Stimulated activated CD8-positive, alpha-beta memory T cell treated with anti-CD3 and anti-CD28 coated beads, Interleukin-2, amount 100 ng/mL, for 1 hour (primary cell): ENCODE results near the gene MYL10.

Experiments
- DNase-seq, 2 donors: peaks; one replicate each; pipeline ENCODE4 v3.0.0-alpha.2; 2020; ENCODE audit warnings: low read depth in 2 of 2

Gene MYL10

DNA sequence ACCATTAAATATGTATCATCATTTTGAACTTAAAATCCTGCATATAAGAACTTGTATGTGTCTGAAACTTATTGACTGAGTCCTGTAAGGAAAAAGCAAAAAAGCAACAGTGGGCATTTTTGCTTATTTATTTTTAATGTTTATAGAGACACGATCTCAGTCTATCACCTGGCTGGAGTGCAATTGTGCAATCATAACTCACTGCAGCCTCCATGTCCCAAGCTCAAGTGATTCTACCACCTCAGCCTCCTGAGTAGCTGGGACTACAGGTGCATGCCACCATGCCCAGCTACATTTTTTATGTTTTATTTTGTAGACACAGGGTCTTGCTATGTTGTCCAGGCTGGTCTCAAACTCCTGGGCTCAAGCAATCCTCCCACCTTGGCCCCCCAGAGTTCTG is 32.2 kb downstream of the MYL10 start:
- DNase-seq = no peak

GRCh38 chr7:101595766-101596537 is 33.1 kb downstream of the MYL10 start:
- no peak for DNase-seq

DNA sequence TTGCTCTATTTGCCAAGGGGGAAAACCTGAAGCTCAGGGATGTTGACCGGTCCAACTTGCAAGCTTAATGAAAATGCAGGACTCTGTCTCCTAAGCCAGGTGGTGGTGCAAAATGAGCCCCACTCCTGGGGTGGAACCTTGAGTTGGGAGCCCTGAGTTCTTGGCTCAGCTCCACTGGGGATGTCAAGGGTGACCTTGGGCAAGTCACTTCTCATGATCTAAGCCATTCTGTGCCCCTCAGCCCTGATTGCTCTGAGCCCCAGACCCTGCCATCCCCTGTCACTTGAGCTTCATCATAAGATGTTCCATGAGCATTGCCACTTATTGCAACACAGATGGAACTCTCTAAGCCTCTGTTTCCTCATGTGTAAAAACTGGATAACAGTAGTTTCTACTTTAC is 33.9 kb downstream of the MYL10 start:
- DNase-seq = no peak

DNA sequence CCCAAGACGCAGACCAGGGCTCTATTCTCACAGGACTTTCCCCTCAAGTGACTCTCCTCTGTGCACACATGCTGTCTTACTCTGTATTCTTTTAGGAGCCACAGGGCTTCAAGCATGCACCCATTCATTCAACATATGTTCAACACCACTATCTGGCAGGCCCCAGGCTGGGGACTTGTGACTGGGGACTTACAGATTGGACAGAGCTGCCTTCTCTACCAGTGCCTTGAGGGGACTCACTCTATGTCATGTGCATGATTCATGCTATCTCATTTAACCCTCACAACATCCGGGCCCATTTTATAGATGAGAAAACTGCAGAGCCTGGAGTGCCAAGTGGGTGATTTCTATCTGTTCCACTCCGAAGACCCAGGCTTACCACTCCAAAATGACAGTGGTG is 34.3 kb downstream of the MYL10 start:
- no peak for DNase-seq

DNA sequence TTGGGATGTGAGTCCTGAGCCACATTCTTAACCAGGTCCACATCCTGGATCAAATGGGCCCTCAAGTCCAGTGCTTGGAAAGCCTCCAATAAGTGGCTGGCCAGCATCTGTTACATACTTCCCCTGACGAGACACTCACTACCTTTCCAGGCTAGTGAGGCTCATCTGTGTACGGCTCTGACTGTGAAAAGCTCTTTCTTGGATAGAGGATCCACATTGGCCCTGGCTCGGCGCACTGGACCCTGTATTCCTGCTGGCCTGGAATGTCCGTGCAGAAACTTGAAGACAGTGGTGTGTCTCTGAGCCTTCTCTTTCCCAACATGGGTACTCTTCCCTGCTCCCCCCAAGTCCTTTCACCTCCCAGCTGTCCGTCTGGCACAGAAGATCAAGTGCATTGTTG is 35.5 kb downstream of the MYL10 start:
- no peak for DNase-seq

DNA sequence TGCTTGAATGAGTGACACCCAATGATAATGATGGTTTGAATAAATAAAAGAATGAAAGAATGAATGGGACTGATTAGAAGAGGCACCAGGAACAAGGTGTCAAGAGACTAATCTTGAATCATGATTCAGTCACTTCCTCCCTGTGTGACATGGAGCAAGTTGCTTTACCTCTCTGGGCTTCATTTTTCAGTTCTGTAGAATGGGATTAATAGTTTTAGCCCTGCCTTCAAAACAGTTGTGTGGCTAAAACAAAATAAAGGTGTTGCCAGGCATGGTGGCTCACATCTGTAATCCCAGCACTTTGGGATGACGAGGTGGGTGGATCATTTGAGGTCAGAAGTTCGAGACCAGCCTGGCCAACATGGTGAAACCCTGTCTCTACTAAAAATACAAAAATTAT is 37.6 kb downstream of the MYL10 start:
- no peak for DNase-seq

DNA sequence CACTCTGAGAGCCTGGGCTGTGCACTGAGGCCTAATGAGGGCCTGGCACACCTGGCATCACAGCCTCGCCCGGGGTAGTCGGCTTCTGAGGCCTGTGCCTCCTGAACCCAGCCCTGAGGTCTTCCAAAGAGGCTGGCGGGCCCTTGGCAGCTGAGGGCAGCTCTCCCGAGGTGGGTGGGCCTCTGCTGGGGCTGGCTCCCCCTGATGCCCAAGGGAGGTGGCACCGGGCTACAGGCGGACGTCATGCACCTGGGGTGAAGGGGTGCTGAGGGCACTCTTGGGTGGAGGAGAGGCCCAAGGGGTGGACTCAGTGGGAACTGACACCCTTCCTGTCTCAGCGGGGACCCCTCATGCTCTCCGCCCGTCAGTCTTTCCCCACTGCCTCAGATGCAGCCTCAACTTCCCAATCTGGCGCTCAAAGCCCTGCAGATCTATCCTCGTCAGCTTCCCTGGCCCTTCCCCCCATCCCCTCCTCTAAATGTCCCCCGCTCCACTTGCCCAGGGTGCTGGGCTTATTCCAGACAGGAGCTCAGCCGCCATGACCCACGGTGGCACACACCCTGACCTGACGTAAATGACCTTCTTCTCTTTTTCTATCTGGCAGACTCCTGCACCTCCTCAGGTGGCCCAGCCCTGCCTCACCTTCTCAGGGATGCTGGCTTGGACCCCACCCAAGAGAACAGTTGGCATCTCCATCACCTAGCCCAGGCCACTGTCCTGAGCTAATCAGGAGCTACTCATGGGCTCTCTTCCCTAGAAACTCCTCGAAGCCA is 38.2 kb downstream of the MYL10 start:
- no peak for DNase-seq

- no peak for DNase-seq
Observed at GRCh38 chr7:101589976-101590662, 39.0 kb downstream of the MYL10 start.

DNA sequence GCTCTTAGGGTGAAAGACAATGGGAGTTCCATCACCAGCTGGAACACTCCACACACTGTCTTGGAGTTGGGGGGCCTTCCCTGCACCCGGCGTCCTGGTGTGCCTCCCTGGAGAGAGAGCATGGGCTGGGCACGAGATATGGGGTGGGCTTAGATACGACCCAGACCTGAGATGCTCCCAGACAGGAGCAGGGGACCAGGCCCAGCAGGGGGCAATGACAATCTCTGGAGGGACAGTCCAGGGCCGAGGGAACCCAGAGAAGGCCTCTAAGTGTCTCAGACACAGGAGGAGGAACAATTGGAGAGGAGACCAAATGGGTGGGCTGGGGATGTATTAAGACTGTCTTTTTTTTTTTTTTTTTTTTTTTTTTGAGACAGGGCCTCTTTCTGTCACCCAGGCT is 40.0 kb downstream of the MYL10 start:
- no peak for DNase-seq

DNA sequence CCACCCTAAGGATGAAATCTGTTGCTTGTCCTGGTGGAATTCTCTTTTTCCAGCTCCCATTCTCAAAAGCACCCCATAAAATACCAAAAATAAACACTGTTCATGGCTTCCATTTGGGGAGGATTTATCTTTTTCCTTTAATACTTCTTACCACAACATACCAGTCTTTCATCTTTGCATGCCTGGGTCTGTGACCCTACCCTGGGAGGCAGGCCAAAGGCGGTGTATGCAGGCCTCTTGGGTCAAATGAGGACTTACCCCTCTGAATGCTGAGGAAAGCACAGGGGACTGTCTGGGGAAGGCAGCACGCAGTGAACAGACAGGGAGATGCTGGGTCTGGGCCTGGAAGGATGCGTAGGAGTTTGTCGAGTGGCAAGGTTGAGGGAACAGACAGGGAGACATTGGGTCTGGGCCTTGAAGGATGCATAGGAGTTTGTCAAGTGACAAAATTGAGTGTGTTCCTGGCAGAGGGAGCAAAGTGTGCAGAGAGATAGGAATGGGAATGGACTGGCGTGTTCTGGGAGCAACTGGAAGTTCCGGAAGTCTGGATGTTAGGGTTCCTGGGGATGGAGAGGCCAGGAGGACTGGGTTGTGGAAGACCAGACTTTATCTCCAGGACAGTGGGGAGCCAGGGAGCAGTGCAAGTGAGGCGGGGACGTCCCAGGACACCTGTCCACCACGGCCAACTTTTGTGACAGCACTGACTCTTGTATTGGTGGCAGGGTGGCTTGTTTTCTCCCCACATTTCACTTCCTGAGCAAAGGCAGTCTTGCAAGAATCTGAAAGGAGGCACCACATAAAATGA is 40.8 kb downstream of the MYL10 start:
- DNase-seq = no peak

DNA sequence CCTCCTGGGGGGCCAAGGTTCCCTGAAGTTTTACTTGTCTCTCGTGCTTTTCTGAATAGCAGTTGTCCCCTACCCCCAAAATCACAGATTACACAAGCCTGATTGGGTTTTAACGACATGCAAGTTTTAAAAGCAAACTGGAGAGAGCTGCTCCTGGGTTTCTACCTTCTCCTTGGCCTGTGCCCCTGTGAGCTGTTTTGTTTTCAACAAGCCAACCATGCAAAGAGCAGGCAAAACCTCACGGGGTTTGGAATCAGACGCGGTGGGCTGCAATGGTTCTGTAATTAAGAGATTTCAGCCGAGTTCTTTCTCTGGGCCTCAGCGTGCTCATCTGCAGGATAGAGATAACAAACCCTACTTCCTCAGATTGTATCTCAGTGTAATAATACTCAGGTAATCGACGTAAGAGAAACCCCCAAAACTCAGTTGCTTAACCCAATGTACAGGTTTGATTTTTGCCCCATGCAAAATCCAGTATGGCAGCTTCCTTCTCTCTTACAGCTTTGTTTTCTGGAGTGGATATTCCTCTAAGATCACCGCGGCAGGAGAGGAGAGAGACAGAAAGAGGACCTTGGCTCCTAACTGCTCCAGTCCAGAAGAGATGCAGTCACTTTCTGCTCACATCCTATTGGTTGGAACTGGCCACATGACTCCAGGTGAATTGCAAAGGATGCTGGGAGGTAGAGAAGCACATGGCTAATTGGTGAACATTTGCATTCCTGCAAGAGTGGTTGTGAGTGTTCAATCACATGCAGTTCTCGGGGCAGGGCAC is 42.0 kb downstream of the MYL10 start:
- no peak for DNase-seq

GRCh38 chr7:101586078-101586905 is 42.8 kb downstream of the MYL10 start:
- no peak for DNase-seq

DNA sequence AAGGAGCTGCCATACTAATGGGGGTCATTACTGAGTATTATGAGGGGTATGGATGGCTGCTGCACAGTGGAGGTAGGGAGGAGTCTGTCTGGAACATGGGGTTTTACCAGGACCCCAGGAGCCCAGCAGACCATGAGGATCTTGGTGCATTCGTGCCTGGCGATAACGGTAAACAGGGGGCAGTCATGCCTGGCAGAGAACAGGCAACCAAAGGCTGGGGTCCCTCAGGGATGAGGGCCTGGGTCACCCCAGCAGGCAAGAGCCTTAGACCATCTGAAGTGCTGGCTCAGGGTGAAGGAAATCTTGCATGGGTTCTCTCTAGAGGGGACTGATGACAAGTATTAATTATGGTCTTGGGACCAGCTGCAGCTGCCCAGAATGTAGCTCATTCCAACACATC is 46.1 kb downstream of the MYL10 start:
- no peak for DNase-seq

DNA sequence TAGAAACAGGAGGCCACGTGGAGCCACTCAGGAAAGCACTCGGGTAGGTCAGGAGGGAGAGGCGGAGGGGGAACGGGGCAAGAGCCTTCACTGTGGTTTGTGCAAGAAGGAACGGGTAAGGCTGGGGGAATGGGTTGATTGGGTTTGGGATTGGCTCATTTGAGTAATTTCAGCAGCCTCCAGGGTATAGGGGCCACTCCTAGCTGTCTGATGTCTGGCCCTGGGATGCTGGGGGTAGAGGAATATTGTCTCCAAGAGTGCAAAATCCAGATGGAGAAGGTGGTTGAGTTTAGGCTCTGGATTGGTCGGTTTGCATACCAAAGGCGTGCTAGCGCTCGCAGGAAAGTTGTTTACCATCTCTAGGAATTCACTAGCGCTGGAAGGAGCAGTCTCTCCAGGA is 47.2 kb downstream of the MYL10 start:
- no peak for DNase-seq

GRCh38 chr7:101580596-101580995 is 48.5 kb downstream of the MYL10 start:
- no peak for DNase-seq

- no peak for DNase-seq
Observed at GRCh38 chr7:101578552-101578951, 50.5 kb downstream of the MYL10 start.

DNA sequence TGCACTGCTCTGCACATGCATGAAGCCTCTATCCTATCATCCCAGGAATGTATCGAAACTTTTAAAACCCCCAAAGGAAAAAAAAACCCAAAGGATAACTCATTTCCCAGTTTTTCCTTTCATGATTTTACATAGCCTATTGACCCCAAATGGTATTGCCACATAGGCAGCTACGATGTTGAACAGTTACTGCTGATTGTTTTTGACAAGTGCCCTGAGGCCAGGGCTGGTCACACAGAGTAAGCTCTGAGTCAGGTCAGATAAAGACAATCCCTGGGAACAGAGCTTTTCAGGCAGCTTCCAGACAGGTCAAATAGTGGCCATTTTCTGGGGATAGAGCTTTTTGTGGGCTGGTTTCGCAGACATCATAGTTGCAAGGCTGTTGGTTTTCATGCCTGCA is 52.1 kb downstream of the MYL10 start:
- no peak for DNase-seq

DNA sequence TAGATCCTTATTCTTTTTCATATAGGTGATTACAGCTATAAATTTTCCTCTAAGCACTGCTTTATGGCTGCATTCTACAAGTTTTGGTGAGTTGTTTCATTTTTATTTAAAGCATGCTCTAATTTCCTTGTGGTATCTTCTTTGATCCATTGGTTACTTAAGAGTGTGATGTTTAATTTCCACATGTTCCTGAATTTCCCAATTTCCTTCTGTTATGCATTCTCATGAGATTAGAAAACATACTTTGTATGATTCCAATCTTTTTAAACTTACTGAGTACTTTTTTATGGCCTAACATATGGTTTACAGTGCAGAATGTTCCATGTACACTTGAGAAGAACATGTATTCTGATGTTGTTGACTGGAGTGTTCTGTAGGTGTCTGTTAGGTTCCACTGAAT is 53.4 kb downstream of the MYL10 start:
- no peak for DNase-seq

DNA sequence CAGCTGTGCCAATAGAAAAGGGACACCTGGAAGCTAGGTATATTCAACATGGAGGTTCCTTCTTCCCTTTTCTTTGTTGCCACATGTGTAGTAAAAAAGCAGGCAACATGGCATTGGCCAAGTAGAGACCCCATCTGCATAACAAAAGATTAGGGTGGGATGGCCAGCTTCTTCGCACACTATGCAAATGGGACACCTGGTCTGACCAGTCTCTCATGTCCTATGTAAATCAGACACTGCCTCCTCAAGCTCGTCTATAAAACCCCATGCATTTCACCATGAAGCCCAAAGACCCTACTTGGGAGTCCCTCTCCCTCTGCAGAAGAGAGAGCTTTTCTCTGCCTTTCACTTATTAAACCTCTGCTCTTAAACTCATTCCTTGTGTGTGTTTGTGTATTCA is 53.9 kb downstream of the MYL10 start:
- DNase-seq = no peak

DNA sequence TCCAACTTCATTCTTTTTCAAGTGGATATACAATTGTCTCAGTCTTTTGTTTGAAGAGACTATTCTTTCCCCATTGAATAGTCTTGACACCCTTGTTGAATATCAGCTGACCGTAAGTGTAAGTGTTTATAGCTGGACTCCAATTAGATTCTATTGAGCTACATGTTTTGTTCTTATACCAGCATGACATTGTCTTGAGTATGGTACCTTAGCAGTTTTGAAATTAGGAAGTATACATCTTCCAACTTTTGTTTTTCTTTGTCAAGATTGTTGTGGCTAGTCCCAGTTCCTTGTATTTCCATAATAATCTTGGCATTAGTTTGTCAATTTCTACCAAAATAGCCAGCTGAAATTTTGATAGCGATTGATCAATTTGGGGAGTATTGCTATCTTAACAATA is 56.9 kb downstream of the MYL10 start:
- DNase-seq = no peak
